Esophagus squamous epithelium (tissue), 4 donors: ENCODE data around the gene CELF4.

ENCODE experiments used
- CTCF ChIP-seq, 6 experiments: fragments of 450-650 bp in 4 of 6; fragments of 200-600 bp in 2 of 6; sonication (generic) in 2 of 6; IDR thresholded peaks; one replicate each; pipeline ENCODE4 v1.5.1; 2016 to 2019; ENCODE audit warnings: antibody characterized with exemption in 6 of 6, mild to moderate bottlenecking in 4 of 6, moderate library complexity in 4 of 6
- POLR2A ChIP-seq, 4 donors: fragments of 450-650 bp; IDR thresholded peaks; one replicate each; pipeline ENCODE4 v1.6.1; 2017; ENCODE audit warnings: antibody characterized with exemption in 4 of 4, mild to moderate bottlenecking in 4 of 4, moderate library complexity in 3 of 4

GRCh38 chr18:37567994-37568359 is 2.4 kb upstream of the CELF4 start:
- no peak for TF ChIP-seq POLR2A (IDR thresholded peaks at IDR 0.05)
- TF ChIP-seq CTCF (IDR thresholded peaks at IDR 0.05): no peak
